ENCODE data around the gene PLAU. TPM values are rescaled to one million over a fixed set of nuclear protein-coding genes. Genes with fewer than 3 reads are reported as not detected.

PLAU gene
- total and polyA plus RNA-seq, 9 of the 15 experiments (the other 6 are each of a cell fraction or from before 2014, with no cell fraction given), result 2.1 to 16.9 (median 3.3) TPM

- in situ Hi-C loops (cut with MboI), result loop anchor here (10.0 kb wide), 1 partner anchor 337 kb away; no protein-coding TSS in a partner anchor
- Histone ChIP-seq H3K4me1 (replicated peaks in 1 of 2; ENCODE audit: control insufficient read depth in 2 of 2, insufficient read depth in 2 of 2, low read length in 2 of 2) (peaks cover 21 to 23% of the 10 kb centered on the region in 2 experiments), H2AFZ (ENCODE audit: low read depth, low read length) (no peak overlapping the region), H3K27me3 (ENCODE audit: control insufficient read depth in 2 of 2, insufficient read depth in 2 of 2, low read length in 2 of 2) (no peaks in the 10 kb centered on the region), H3K27ac (ENCODE audit: extremely low read depth, low read depth, low read length) (no peak overlapping the region), H3K9me1 (ENCODE audit: control insufficient read depth, insufficient read depth, low read length) (no peaks in the 10 kb centered on the region), H3K4me2 (ENCODE audit: insufficient read depth, low read length) (no peak overlapping the region), H4K20me1 (replicated peaks; ENCODE audit: control insufficient read depth, insufficient read depth, low read length) (peaks cover 18% of the 10 kb centered on the region; the same call in 1 of the 2 replicates), H3K36me3 (ENCODE audit: control insufficient read depth, insufficient read depth, low read length) (peaks cover 66% of the 10 kb centered on the region), H3K79me2 (ENCODE audit: control insufficient read depth, insufficient read depth, low read length) (peaks cover 18% of the 10 kb centered on the region), H3K4me3 (no peak overlapping the region), H3K9me3 (replicated peaks; ENCODE audit: control insufficient read depth, insufficient read depth, low read depth, low read length) (no peaks in the 10 kb centered on the region), H3K9ac (ENCODE audit: insufficient read depth in 1 of 2, low read depth in 2 of 2, low read length in 2 of 2) (no peak overlapping the region)
- ATAC-seq (no peak), FAIRE-seq (no peak), DNase-seq (ENCODE audit: extremely low read depth in 1 of 4, low spot score in 3 of 4) (no peak)
- CTCF ChIA-PET (ENCODE audit: low intra/inter-chr PET ratio), result no interaction called here
- BruUV-seq (replicated peaks), result no TSS peak
- 80% methylated on average over 8 of the region's 8 CpGs for WGBS (ENCODE audit: insufficient coverage, low coverage, missing lambda C conversion rate)
- POLR2A ChIA-PET, result interaction anchor here (0.7 to 1.1 kb wide), 5 partner anchors 9 to 70 kb away, joined by 3 to 5 read pairs (median 4); no protein-coding TSS in a partner anchor
- intact Hi-C loops (cut with micrococcal nuclease), result no loop called here
- TF ChIP-seq CEBPG (CRISPR knock-in tag; IDR thresholded peaks at IDR 0.05) (peak; percentile 30; the same call in 1 of the 2 replicates), CEBPG (tag; conservative IDR thresholded peaks at IDR 0.05 in 1 of 2, IDR thresholded peaks at IDR 0.05 in 1 of 2) (no peak), ARID1B (IDR thresholded peaks at IDR 0.05) (no peak), FOXK1 (CRISPR knock-in tag; IDR thresholded peaks at IDR 0.05; ENCODE audit: borderline replicate concordance) (0 out of 2 replicates have a peak, but pooled peaks have one; percentile 32), ZNF140 (CRISPR knock-in tag; IDR thresholded peaks at IDR 0.05) (no peak), ZBTB40 (IDR thresholded peaks at IDR 0.05) (peak; percentile 70), ZBTB40 (CRISPR knock-in tag; IDR thresholded peaks at IDR 0.05) (no peak), NUFIP1 (IDR thresholded peaks at IDR 0.05; ENCODE audit: partially characterized antibody) (no peak), ATF3 (IDR thresholded peaks at IDR 0.05) (peak; percentile 78), ATF3 (CRISPR knock-in tag; conservative IDR thresholded peaks at IDR 0.05) (no peak), CEBPB (tag; IDR thresholded peaks at IDR 0.05) (0 out of 2 replicates have a peak, but pooled peaks have one; percentile 16)
These were observed 39.4 kb upstream of the PLAU start for GRCh38 chr10:73871295-73872189.

Measured in K562 (cell line).